GM18951 (cell line): ENCODE results near the gene DKKL1.

Experiments used
- POLR2A ChIP-seq: IDR thresholded peaks from 4 replicates; pipeline ENCODE4 v1.6.1; 2011; ENCODE audit warnings: mild to moderate bottlenecking; ENCODE audit not compliant: insufficient read length, insufficient read depth; ENCODE audit errors: extremely low read depth
- in situ Hi-C: fragments of 300-500 bp; cut with MboI; formaldehyde crosslinking; loops from one replicate; pipeline ENCODE4 v1.12.0; 2022; ENCODE audit warnings: low sequenced_read_pairs, mixed read lengths, inconsistent platforms; ENCODE audit not compliant: unreplicated experiment

The DKKL1 gene

GRCh38 chr19:49421039-49421877 lies 57.6 kb downstream of the DKKL1 start:
- in situ Hi-C loops: no loop called here
- TF ChIP-seq POLR2A: no peak

GRCh38 chr19:49421878-49422202 lies 58.2 kb downstream of the DKKL1 start:
- no peak for TF ChIP-seq POLR2A

GRCh38 chr19:49422407-49423070 lies 58.9 kb downstream of the DKKL1 start:
- in situ Hi-C loops: no loop called here
- no peak for TF ChIP-seq POLR2A

More at GRCh38 chr19:49421878-49422202, 58.2 kb downstream of the DKKL1 start:
- in situ Hi-C loops: no loop called here

GRCh38 chr19:49423071-49423984 lies 59.7 kb downstream of the DKKL1 start, which contains the start of gene PTH2:
Gene PTH2 (minus strand): TSS chr19:49423441. CDS start chr19:49423339, 102 bp downstream.
- in situ Hi-C loops: no loop called here

GRCh38 chr19:49423985-49424303 lies 60.3 kb downstream of the DKKL1 start:
- no peak for TF ChIP-seq POLR2A
- in situ Hi-C loops: no loop called here

More at GRCh38 chr19:49423071-49423984, 59.7 kb downstream of the DKKL1 start, which contains the start of gene PTH2:
- no peak for TF ChIP-seq POLR2A
